B cell (primary cell): ENCODE measurements around the gene INHBB. TPM values are rescaled to one million over a fixed set of nuclear protein-coding genes. Genes with fewer than 3 reads are reported as not detected.

Source experiments
- ATAC-seq: fragments of 200-7000 bp; cut with Tn5 transposase; one replicate; pipeline ENCODE4 v1.10.0; 2021; ENCODE audit warnings: low read depth, mild to moderate bottlenecking, moderate number of reproducible peaks, moderate library complexity
- CTCF ChIA-PET: fragments of 350-600 bp; sonication (Branson Sonifier 250); formaldehyde crosslinking; loops from one replicate; lab custom pipeline; 2021; ENCODE audit warnings: antibody characterized with exemption, inconsistent platforms; lab: Charles Lee
- POLR2A ChIA-PET: fragments of 350-600 bp; sonication (Branson Sonifier 250); formaldehyde crosslinking; loops from one replicate; lab custom pipeline; 2021; ENCODE audit warnings: antibody characterized with exemption; lab: Charles Lee
- DNase-seq: peaks from one replicate; pipeline ENCODE4 v3.0.0; 2013
- H2AFZ ChIP-seq: 2 replicates; pipeline ENCODE4 v1.6.1; 2012; ENCODE audit warnings: mild to moderate bottlenecking, low read depth, low read length; ENCODE audit not compliant: insufficient read depth, poor library complexity, severe bottlenecking
- H3K27ac ChIP-seq, 2 donors: 1 replicate in 1 of 2; 2 replicates in 1 of 2; pipeline ENCODE4 v1.5.1; 2012 to 2013; ENCODE audit warnings: low read length in 2 of 2, mild to moderate bottlenecking in 2 of 2, moderate library complexity in 1 of 2
- H3K27me3 ChIP-seq, 4 experiments: fragments of 200-600 bp in 1 of 4; sonication (generic) in 1 of 4; replicated peaks in 1 of 4; 1 replicate in 2 of 4; 2 replicates in 2 of 4; pipeline versions ENCODE4 v1.6.1 to v1.7.0; 2013 to 2016; ENCODE audit warnings: low read length in 3 of 4, mild to moderate bottlenecking in 2 of 4, mixed read lengths in 1 of 4, moderate library complexity in 1 of 4; ENCODE audit not compliant: insufficient read depth in 4 of 4, control insufficient read depth in 3 of 4; ENCODE audit errors: control extremely low read depth in 1 of 4
- H3K36me3 ChIP-seq, 2 experiments: replicated peaks in 1 of 2; 1 replicate in 1 of 2; 2 replicates in 1 of 2; pipeline versions ENCODE4 v1.6.1 to v1.7.1; 2013; ENCODE audit warnings: low read length in 1 of 2; ENCODE audit not compliant: insufficient read depth in 2 of 2, control insufficient read depth in 1 of 2; ENCODE audit errors: control extremely low read depth in 1 of 2, extremely low read depth in 1 of 2
- H3K4me1 ChIP-seq, 2 donors: fragments of 200-600 bp in 1 of 2; sonication (generic) in 1 of 2; 1 replicate in 1 of 2; 2 replicates in 1 of 2; pipeline versions ENCODE4 v1.5.1 to v1.6.1; 2013 to 2017; ENCODE audit warnings: low read length in 2 of 2; ENCODE audit not compliant: control insufficient read depth in 2 of 2, insufficient read depth in 2 of 2
- H3K4me2 ChIP-seq: replicated peaks from 2 replicates; pipeline ENCODE3; 2012; ENCODE audit warnings: mild to moderate bottlenecking, low read depth, low read length; ENCODE audit not compliant: poor library complexity, severe bottlenecking
- H3K4me3 ChIP-seq, 5 experiments: fragments of 200-600 bp in 1 of 5; sonication (generic) in 1 of 5; 1 replicate in 3 of 5; 2 replicates in 2 of 5; pipeline versions ENCODE4 v1.5.1 to v1.7.0; 2011 to 2016; ENCODE audit warnings: low read length in 4 of 5, mild to moderate bottlenecking in 4 of 5, low read depth in 2 of 5, control low read depth in 1 of 5, moderate library complexity in 1 of 5; ENCODE audit not compliant: insufficient read depth in 1 of 5; ENCODE audit errors: control extremely low read depth in 1 of 5, extremely low read depth in 1 of 5
- H3K79me2 ChIP-seq: fragments of 200-600 bp; sonication (generic); one replicate; pipeline ENCODE4 v1.6.0; 2016; ENCODE audit warnings: low read length; ENCODE audit not compliant: control insufficient read depth, insufficient read depth
- H3K9ac ChIP-seq: fragments of 200-600 bp; sonication (generic); 2 replicates; pipeline ENCODE4 v1.6.1; 2017; ENCODE audit warnings: mild to moderate bottlenecking, low read length, moderate library complexity
- H3K9me3 ChIP-seq, 3 donors: one replicate each; pipeline versions ENCODE4 v1.6.1 to v1.7.1; 2013; ENCODE audit warnings: low read length in 2 of 3; ENCODE audit not compliant: control insufficient read depth in 2 of 3, insufficient read depth in 1 of 3; ENCODE audit errors: control extremely low read depth in 1 of 3
- H4K20me1 ChIP-seq: 2 replicates; pipeline ENCODE4 v1.6.0; 2012; ENCODE audit warnings: mild to moderate bottlenecking, low read length; ENCODE audit not compliant: insufficient read depth, control insufficient read depth, poor library complexity, severe bottlenecking
- H3K27ac Mint-ChIP-seq: one replicate; pipeline ENCODE4 v1.8.0; 2021; ENCODE audit warnings: mixed read lengths
- H3K27me3 Mint-ChIP-seq: one replicate; pipeline ENCODE4 v1.8.0; 2021; ENCODE audit warnings: mixed read lengths
- H3K4me1 Mint-ChIP-seq: one replicate; pipeline ENCODE4 v1.8.0; 2021; ENCODE audit warnings: mixed read lengths
- H3K4me3 Mint-ChIP-seq: one replicate; pipeline ENCODE4 v1.8.0; 2021; ENCODE audit warnings: mixed read lengths
- H3K9me3 Mint-ChIP-seq: one replicate; pipeline ENCODE4 v1.8.0; 2022; ENCODE audit warnings: mixed read lengths; ENCODE audit not compliant: insufficient read depth
- EZH2 ChIP-seq: IDR thresholded peaks from 2 replicates; pipeline ENCODE4 v1.6.1; 2012; ENCODE audit warnings: borderline replicate concordance, low read depth, mild to moderate bottlenecking, moderate library complexity, low read length; ENCODE audit not compliant: insufficient read depth, poor library complexity, severe bottlenecking
- WGBS: methylation state at CpG from one replicate; pipeline ENCODE4 v1.1.5; 2013; ENCODE audit warnings: missing lambda C conversion rate; ENCODE audit not compliant: insufficient coverage; 5-methylcytosine and 5-hydroxymethylcytosine counted together
- intact Hi-C: fragments of 100-400 bp; cut with micrococcal nuclease; formaldehyde crosslinking; loops from one replicate; pipeline ENCODE4 v1.10.0; 2022
- polyA plus RNA-seq: library from polyadenylated mRNA; depleted of rRNA; stranded (reverse); fragments of >200 nt; gene quantifications from 2 replicates; pipeline ENCODE4 v1.2.3, GENCODE V29; 2012
- total RNA-seq, 2 donors: library from RNA; stranded (reverse); fragments of 120-200 nt in 1 of 2; gene quantifications; 1 replicate in 1 of 2; 2 replicates in 1 of 2; pipeline versions ENCODE4 v1.2.3 to v1.2.4, GENCODE V29; 2013 to 2022
- TF ChIP-seq, protein P1 (sequence below): fragments of 200-600 bp; IDR thresholded peaks from one replicate; pipeline ENCODE4 v1.8.0; 2022; ENCODE audit warnings: antibody characterized with exemption, mild to moderate bottlenecking

The INHBB gene
- total and polyA plus RNA-seq, 2 donors (not counting 1 experiment from before 2014, with no cell fraction given) = 0.03 TPM; not detected in 1

DNA sequence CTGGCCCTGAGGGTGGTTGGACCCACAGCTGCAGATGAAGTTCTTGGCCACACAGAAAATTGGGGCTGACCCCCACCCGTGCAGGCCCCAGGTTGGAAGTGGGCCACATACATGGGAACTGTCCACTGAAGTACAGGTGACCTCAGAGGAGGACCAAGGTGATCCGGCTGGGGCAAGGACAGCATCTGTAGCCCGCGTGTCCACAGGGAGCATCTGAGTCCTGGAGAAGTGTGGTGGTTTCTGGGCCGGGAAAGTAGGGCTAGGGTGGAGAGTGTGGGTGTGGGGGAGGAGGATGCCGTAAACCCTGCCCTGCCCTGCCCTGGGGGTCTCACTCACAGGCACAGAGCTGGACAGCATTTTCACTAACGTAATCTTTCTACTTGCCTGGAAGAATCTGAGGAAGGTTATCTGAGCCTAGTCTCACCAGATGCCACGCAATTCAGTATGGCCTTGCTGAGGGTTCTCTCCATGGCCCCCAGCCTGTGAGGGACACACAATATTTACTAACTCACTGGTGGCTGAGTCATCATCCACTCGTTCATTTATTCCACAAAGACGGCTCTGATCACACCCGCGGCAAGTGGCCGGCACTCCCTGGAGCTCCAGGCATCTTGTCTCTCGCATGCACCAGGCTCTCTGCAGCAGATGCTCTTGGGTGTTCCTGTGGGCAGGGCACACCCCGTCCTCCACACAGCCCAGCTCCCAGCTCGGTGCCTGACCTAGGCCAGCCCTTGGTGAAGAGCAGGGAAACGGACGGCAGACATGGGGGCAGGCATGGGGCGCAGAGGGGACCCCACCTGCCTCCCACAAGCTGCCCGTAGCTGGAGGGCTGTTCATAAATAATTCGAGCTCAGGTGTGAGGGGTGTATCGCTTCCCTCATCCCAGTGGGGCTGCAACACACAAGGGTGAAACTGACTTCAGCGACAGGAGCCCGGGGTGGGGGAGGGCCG is 51.2 kb downstream of the INHBB start:
- peaks cover 0 to 6% (median 0%) of the 10 kb centered on the region in 3 donors for H3K9me3 ChIP-seq
- no peak overlapping the region for H3K9ac ChIP-seq
- Mint-ChIP-seq H3K27ac (no peak overlapping the region), H3K27me3 (peaks cover 22% of the 10 kb centered on the region), H3K9me3 (peaks cover under 1% of the 10 kb centered on the region), H3K4me3 (no peak overlapping the region), H3K4me1 (no peaks in the 10 kb centered on the region)
- no peaks in the 10 kb centered on the region for H3K4me1 ChIP-seq
- no peak for TF ChIP-seq EZH2
- POLR2A ChIA-PET = no interaction called here
- ATAC-seq (no peak), DNase-seq (no peak)
- no peaks in the 10 kb centered on the region for H3K79me2 ChIP-seq
- H3K4me3 ChIP-seq = no peak overlapping the region
- no peaks in the 10 kb centered on the region for H3K27me3 ChIP-seq
- no peak overlapping the region for H2AFZ ChIP-seq
- H3K36me3 ChIP-seq = no peaks in the 10 kb centered on the region
- 76% methylated on average over 24 of the region's 25 CpGs for WGBS
- intact Hi-C loops = no loop called here
- H3K4me2 ChIP-seq = no peak overlapping the region
- H4K20me1 ChIP-seq = no peaks in the 10 kb centered on the region
- CTCF ChIA-PET = no interaction called here
- no peak overlapping the region for H3K27ac ChIP-seq

DNA sequence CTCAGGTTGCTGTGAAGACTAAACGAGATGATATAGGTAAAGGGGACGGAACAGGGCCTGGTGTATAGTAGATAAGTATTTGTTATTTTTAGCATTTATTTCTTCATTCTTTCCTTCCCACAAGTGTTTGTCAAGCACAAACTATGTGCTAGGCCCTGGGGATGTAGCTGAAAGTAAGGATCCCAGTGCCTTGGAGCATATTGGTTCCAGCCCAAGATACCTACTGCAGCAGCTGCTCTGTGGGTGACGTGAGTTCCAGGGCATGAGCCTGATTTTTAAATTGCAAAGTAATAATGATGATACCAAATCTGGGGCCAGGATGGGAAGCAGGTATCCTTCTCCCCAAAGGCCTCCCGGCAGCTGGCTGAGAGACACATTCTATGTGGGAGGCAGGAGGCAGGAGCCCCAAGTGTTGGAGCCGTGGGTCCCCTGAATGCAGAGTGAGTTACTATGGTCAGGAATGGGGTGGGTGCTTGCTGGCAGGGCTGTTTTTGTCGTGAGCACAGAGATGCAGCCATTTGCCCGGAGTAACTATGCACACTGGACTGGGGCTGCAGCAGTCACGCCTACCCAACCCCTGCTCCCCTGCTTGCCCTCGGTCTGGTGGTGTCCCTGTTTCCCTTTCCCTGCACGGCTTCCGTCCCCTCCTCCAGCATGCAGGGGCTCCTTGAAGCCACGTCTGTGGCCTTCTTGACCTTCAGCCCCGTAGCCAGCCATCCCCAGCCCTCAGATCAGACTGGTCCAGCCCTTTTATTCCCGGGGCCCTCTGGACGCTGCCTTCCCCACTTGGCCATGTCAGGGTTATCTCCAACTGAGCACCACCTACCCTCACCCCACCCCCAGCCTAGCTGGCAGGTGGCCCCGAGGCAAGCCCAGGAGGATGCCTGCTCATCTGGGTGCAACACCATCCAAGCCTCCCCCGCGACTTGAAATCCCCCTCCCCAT is 52.4 kb downstream of the INHBB start:
- H3K4me3 ChIP-seq = no peak overlapping the region
- H2AFZ ChIP-seq = no peak overlapping the region
- H3K9ac ChIP-seq = no peak overlapping the region
- TF ChIP-seq, protein P1, sequence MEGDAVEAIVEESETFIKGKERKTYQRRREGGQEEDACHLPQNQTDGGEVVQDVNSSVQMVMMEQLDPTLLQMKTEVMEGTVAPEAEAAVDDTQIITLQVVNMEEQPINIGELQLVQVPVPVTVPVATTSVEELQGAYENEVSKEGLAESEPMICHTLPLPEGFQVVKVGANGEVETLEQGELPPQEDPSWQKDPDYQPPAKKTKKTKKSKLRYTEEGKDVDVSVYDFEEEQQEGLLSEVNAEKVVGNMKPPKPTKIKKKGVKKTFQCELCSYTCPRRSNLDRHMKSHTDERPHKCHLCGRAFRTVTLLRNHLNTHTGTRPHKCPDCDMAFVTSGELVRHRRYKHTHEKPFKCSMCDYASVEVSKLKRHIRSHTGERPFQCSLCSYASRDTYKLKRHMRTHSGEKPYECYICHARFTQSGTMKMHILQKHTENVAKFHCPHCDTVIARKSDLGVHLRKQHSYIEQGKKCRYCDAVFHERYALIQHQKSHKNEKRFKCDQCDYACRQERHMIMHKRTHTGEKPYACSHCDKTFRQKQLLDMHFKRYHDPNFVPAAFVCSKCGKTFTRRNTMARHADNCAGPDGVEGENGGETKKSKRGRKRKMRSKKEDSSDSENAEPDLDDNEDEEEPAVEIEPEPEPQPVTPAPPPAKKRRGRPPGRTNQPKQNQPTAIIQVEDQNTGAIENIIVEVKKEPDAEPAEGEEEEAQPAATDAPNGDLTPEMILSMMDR = no peak
- TF ChIP-seq EZH2 = no peak
- H3K79me2 ChIP-seq = no peaks in the 10 kb centered on the region
- H3K4me1 Mint-ChIP-seq = no peaks in the 10 kb centered on the region
- ChIA-PET POLR2A (no interaction called here), CTCF (no interaction called here)
- H3K9me3 ChIP-seq = peaks cover 0 to 6% (median 0%) of the 10 kb centered on the region in 3 donors
- no peak overlapping the region for H3K4me2 ChIP-seq
- intact Hi-C loops = no loop called here
- no peaks in the 10 kb centered on the region for H3K27me3 ChIP-seq
- H3K27ac ChIP-seq = no peak overlapping the region
- WGBS = 78% methylated on average over 16 of the region's 18 CpGs
- no peak overlapping the region for H3K27ac Mint-ChIP-seq
- no peaks in the 10 kb centered on the region for H3K4me1 ChIP-seq
- ATAC-seq = no peak
- DNase-seq = no peak
- H3K9me3 Mint-ChIP-seq = peaks cover 3% of the 10 kb centered on the region
- peaks cover 26% of the 10 kb centered on the region for H3K27me3 Mint-ChIP-seq
- H3K4me3 Mint-ChIP-seq = no peak overlapping the region
- H4K20me1 ChIP-seq = no peaks in the 10 kb centered on the region
- H3K36me3 ChIP-seq = no peaks in the 10 kb centered on the region
